Activated CD8-positive, alpha-beta memory T cell treated with anti-CD3 and anti-CD28 coated beads, Interleukin-2, amount 50 U/mL, for 24 hours (primary cell): ENCODE results near the gene UBE2D4.
"Not testable (repeated sequence)": the region's sequence is repeated elsewhere in the genome, so short reads cannot be mapped to it uniquely, and the experiment has no call there.

ENCODE experiments used
- DNase-seq: peaks from one replicate; pipeline ENCODE4 v3.0.0-alpha.2; 2020; ENCODE audit errors: extremely low read depth

UBE2D4 gene

DNA sequence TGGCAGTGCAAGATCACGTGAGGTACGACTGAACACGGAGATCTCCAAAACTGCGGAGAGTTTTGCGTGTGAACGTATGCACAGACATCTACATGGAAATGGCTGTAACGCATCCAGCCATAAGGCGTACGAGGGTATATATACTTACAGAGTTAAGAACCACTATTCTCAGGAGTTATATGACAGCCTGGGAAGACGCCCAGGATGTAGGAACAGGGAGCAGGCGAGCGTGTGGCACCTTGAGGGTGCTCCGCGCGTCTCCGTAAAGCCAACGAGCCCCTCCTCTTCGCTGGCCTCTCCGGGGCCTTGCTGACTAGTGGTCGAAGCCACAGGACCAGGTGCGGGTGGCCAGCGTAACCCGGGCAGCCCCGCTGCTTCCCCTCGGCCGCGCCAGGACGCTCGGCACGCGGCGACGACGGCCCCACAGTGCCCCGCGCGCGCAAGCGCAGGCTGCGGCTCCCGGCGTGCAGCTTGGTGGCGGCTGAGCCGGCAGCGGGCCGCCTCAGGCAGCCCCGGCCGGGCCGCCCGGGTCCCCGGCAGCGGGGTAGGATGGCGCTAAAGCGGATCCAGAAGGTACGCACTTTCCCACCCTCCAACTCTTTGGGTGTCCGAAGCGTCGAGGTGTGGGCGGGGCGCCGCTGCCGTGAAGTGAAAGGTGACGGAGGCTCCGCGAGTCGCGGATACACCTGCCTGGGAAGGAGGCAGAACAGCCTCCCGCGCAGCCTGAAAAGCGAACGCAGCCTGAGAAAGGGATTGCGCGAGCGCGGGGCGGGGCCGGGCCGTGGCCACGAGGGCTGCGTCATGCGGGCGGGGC, at the start of gene UBE2D4:
UBE2D4 (plus strand) TSS at position 453 of the 814 bp plus-strand sequence; CDS start at position 550, 97 bp downstream.
- peak; percentile 69 for DNase-seq

- no peak for DNase-seq
These were observed 49.1 kb upstream of the UBE2D4 start for GRCh38 chr7:43876976-43877745.

DNA sequence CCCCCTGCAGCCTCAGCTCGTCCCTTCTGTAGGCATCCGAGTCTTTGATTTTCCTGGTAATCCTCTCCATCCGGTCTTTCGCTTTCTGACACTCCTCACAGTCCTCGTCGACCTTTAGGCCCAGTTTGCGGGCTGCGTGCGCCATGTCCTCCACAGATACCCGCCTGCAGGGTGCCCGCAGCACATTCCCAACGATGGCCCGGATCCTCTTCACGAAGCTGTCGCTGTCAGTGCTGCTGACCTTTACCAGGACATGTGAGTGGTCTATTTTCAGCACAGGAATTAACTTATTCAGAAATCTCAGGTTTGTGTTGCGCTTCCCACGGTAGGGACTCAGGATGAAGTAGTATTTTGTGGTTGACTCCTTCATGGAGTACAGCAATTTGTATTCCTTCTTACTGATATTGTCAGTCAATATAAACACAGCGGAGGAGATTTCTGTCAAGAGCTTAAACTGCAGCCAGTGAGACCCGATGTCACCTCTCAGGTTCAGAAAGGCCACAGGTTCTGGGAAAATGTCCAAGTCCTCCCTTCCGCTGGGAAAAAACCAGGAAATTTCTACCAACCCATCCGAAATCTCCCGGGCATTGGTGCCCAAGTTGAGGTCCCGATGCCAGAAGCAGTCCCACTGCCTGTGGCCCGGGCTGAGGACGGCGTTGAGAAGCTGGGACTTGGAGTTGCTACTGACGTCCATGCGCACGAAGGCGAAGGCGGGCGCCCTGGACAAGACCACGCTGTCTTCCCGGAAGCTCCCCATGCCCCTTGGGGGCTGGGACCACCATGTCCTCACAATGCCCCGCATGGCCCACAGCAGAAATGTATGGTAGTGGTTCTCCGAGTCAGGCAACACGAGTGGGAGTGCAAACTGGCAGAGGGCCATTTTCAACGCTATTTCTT, 48.0 kb upstream of the UBE2D4 start:
- no peak for DNase-seq

- DNase-seq: no peak
These were observed 47.4 kb upstream of the UBE2D4 start for GRCh38 chr7:43878867-43879266.

- no peak for DNase-seq
These were observed 46.8 kb upstream of the UBE2D4 start for GRCh38 chr7:43879477-43879876.

- no peak for DNase-seq
These were observed 45.6 kb upstream of the UBE2D4 start for GRCh38 chr7:43880596-43880995.

GRCh38 chr7:43884209-43884608, 42.0 kb upstream of the UBE2D4 start:
- DNase-seq: no peak

DNA sequence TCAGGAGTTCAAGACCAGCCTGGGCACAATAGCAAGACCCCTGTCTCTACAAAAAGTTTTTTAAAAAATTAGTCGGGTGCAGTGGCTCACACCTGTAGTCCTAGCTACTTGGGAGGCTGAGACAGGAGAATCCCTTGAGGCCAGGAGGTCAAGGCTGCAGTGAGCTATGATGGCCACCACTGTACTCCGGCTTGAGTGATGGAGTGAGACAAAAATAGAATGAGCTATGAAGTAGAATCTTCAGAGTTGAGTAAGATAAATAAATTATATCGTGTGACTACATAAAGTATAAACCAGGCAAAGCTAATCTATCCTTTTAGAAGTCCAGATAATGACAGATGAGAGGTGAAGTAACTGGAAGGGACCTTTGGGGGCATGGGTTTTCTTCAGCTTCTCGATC, 41.6 kb upstream of the UBE2D4 start:
- DNase-seq: no peak

DNA sequence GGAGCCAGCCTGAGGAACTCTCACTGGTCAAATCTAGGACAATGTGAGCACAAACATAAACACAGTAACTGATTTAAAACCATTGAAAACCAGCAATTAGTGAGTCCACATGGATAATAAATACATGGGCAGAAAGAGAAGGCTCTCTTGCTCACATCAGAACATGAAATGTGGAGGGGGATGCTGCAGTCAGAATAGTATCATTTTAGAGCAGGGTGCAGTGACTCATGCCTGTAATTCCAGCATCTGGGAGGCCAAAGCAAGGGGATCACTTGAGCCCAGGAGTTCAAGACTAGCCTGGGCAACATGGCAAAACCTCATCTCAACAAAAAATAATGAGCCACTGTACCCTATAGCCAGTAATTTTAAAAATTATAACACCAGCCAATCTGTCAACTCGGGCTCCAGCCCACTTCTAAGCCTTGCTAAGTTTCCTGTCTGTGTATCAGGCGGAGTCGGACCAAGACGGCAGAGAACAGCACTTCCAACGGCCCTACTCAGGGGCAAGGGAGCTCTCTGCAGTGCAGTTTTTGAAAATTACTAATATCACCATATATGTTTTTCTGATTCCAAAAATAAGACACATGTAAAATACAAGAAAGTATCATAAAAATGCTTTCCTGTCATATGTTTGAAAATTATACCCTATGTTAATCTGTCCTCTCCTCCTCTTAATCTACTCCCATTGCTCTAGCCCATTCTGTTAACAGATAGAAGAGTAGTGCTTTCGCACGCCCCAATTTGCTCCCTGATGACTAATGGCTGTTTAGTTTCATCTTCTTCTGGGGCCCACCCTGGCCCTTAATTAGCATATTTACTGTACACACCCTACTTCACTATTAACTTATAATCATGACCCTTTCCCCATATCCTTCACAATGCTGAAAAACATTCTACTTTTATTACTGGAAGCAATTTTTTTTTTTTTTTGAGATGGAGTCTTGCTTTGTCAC, 37.0 kb upstream of the UBE2D4 start:
- DNase-seq: no peak

DNA sequence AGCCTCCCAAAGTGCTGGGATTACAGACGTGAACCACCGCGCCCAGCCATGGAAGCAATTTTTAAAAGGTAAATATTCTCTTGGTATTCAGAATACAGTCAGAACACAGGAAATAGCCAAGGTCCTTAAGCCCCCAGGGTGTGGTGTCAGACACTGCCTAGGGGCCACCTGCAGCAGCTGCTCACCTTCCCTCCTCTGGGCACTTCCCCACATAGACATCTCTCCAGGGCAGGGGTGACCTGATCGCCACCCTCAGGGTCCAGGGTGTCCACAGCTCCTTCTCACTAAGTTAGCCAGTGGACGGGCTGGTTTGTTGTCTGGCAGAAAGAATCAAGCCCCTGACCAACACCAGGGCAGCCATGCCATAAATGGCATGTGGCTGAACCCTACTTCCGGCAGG, 35.8 kb upstream of the UBE2D4 start:
- no peak for DNase-seq

DNA sequence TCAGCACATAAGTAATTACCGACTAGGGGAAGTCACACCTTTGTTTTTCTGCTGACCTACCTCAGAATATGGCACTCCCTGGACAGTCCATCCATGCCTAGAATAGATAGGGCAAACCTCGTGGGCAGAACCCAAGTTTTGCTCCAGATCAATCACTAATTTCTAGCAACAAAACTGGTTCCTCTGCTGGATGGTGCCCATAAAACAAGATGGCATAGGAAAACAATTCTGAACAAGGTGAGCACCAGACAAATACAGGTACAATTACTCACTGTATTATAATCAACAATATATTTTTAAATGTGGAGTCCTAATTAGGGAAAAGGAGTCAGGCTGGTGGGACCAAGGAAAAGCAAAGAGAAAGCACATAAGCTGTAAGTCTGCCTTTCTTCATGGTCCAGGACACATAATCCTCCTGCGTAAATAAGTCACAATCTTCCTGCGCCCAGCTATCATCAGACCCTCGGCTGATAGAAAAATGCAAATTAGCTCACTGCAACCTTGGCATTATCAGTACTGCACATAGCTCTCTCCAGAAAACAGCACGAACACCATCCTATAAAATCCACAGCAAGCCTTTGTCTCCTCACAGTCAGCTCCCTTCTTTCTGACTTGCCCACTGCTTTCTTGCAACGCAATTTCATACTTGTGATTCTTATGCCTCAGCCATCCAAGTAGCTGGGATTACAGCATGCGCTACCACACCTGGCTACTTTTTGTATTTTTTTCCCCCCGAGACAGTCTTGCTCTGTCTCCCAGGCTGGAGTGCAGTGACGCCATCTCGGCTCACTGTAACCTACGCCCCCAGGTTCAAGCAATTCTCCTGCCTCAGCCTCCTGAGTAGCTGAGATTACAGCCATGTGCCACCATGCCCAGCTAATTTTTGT, 34.9 kb upstream of the UBE2D4 start:
- DNase-seq: no peak

DNA sequence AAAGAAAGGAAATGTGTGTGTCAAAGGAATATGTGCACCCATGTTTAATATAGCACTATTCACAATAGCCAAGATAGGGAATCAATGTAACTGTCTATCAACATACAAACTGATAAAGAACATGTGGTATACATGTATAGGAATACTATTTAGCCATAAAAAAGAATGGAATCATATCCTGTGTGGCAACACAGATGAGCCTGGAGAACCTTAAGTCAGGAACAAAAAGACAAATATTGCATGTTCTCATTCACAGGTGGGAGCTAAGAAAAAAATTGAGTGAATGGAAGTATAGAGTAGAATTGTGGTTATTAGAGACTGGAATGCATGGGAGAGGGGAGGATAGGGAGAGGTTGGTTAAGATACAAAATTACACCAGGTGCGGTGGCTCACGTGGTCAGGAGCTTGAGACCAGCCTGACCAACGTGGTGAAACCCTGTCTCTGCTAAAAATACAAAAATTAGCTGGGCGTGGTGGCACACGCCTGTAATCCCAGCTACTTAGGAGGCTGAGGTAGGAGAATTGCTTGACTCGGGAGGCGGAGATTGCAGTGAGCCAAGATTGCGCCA, 30.3 kb upstream of the UBE2D4 start:
- DNase-seq: no peak

DNA sequence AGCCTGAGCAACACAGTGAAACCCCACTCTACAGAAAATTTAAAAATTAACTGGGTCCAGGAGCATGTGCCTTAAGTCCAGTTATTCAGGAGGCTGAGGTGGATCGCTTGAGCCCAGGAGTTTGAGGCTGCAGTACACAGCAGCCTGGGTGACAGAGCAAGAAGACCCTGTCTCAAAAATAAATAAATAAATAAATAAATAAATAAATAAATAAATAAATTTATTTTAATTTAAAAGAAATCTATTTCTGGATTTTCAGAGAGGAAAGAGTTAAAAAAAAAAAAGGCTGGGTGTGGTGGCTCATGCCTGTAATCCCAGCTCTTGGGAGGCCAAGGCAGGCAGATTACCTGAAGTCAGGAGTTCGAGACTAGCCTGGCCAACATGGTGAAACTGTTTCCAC, 27.7 kb upstream of the UBE2D4 start:
- not testable (repeated sequence) for DNase-seq

DNA sequence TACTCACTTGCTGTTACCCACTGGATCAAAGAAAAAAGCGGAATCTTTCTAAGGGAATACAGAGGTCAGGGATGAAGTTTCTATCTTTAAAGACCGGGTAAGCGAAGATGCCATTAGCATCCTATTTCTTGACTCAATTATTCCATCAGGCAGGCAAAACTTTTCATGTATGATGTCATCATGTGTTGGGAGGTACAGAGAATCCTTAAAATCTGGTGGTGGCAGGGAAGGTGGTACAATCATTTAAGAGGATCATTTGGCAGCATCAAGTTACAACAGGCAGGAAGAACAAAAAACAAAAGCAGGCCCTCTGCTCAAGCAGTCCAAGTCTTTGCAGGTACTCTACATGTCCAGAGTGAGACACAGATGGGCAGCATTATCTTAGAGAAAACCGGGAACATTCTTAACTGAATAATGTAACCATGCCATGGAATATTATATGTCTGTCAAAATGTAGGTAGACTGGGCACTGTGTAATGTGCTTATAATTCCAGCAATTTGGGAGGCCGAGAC, 23.6 kb upstream of the UBE2D4 start:
- DNase-seq: no peak

GRCh38 chr7:43904533-43905208, 21.6 kb upstream of the UBE2D4 start:
- DNase-seq: no peak

DNA sequence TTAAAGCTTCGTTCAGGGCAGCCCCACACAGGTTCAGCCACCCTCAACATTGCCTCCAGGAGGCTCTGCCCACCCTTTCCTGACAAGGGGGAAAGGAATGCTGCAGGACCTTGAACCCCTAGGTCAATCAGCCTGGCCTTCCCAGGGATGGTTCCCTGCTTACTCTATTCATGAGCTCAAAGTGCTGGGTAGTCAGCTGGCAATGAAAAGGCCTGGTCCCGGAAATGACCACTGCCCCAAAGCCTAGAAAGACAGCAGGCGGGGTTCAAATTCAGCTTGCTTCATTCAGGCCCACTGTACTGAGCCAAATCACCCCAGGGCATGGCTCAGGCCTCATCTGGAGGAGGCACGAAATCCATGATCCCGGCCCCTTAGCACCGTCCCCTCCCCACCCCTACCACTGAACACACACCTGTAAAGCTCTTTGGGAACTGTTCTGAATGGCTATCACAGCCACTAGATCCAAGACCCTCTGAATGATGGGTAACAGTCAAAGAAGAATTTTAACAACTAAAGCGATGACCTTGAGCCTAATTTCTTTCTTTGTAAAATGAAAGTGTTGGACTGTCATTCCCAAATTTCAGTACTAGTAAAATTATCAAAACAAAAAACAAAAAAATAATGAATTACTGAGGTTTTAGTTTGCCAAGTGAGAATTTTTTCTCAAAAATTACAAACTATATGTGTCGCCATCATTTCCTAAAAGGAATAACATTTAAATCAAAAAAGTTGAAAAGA, 20.9 kb upstream of the UBE2D4 start:
- DNase-seq: no peak

- DNase-seq: no peak
These were observed 20.3 kb upstream of the UBE2D4 start for GRCh38 chr7:43905956-43906330.
